Stimulated activated CD4-positive, alpha-beta T cell treated with anti-CD3 and anti-CD28 coated beads, Interleukin-2, amount 100 ng/mL, for 48 hours (primary cell): Measurements from ENCODE around the gene TOR1B.
A peak's percentile ranks its signal among the peaks of the same experiment; 100 is the strongest.
"Not testable (repeated sequence)": the region's sequence is repeated elsewhere in the genome, so short reads cannot be mapped to it uniquely, and the experiment has no call there.

Experiments
- DNase-seq, 2 donors: peaks; one replicate each; pipeline ENCODE4 v3.0.0-alpha.2; 2020

The TOR1B gene

GRCh38 chr9:129802833-129803675 is at the start of gene TOR1B:
Gene TOR1B, plus strand, starts transcription at chr9:129803184. Its CDS starts 29 bp downstream, at chr9:129803213.
- peak; percentile 89 to 93 for DNase-seq

DNA sequence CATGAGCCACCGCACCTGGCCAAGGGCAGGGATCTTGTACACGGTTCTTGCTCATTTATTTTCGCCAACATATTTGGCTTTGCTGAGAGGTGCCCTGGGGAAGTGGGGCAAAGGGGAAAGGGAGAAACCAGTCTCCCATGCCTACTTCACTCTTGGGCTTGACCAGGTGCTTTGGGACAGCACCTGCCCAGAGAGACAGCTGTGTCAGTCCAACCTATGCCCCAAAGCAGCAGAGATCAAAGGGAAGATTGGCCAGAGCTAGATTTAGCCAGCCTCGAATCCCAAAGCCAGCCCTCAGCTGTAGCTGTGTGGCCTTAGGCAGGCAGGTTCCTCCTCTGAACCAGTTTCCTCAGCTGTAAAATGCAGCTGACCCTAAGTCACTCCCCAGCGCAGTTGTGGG is 47.8 kb upstream of the TOR1B start:
- no peak for DNase-seq

GRCh38 chr9:129756191-129756590 is 46.8 kb upstream of the TOR1B start:
- DNase-seq, result no peak

GRCh38 chr9:129757045-129757444 is 45.9 kb upstream of the TOR1B start:
- DNase-seq, result no peak

DNA sequence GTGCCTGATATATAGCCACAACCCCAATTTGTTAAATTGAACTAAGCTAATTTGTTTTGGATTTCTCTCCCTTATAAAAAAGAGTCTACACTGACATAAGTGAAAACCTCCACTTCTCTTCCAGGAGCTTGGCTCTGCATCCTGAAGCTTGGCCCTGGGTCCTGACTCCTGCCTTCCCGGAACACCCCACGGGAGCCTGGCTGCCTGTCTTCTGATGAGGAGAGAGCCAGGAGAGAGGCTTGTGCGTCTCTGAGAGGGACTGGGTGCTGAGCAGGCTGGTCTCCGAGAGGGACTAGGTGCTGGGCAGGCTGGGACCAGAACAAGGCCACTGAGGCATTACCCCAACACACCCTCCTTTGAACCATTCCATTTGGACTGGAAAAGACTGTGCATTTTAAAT is 43.7 kb upstream of the TOR1B start:
- no peak for DNase-seq

GRCh38 chr9:129759804-129760502 is 43.0 kb upstream of the TOR1B start:
- DNase-seq, result no peak

- not testable (repeated sequence) for DNase-seq
Measured at GRCh38 chr9:129760784-129761183, 42.2 kb upstream of the TOR1B start.

GRCh38 chr9:129761293-129761900 is 41.6 kb upstream of the TOR1B start:
- no peak for DNase-seq

DNA sequence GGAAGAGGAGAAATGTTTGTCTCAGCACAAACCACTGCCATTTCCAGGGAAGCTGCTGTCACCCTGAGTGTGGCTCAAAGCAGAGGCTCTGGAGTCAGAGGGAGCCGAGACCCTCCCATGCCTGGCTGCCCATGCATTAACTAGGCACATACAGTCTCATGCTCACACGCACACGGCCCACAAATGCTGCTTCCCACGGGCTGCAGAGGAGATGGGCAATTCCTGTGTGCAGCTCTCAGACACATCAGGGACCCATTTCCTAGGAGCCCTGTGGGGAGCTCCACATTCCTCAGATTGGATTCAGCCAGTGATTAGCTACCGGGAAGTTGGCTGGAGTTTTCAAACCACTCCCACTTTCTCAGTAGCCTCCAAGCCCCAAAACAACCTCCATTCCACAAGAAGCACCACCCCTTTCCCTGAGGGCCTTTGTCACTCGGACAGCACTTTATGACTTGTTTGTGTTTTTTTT is 41.0 kb upstream of the TOR1B start:
- DNase-seq, result no peak

DNA sequence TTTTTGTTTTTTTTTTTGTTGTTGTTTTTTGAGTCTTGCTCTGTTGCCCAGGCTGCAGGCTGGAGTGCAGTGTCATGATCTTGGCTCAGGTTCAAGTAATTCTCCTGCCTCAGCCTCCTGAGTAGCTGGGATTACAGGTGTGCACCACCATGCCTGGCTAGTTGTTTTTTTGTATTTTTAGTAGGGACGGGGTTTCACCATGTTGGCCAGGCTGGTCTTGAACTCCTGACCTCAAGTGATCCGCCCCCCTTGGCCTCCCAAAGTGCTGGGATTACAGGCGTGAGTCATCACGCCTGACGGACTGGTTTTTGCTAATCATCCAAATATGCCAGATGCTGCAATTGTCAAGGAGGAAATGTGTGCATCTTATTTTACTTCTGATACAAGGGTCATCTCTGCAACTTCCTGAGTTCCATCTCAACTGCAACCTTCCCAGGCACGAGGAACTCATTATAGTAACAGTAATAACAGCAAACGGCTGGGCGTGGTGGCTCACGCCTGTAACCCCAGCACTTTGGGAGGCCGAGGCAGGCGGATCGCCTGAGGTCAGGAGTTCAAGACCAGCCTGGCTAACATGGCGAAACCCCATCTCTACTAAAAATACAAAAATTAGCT is 40.5 kb upstream of the TOR1B start:
- DNase-seq, result not testable (repeated sequence)

DNA sequence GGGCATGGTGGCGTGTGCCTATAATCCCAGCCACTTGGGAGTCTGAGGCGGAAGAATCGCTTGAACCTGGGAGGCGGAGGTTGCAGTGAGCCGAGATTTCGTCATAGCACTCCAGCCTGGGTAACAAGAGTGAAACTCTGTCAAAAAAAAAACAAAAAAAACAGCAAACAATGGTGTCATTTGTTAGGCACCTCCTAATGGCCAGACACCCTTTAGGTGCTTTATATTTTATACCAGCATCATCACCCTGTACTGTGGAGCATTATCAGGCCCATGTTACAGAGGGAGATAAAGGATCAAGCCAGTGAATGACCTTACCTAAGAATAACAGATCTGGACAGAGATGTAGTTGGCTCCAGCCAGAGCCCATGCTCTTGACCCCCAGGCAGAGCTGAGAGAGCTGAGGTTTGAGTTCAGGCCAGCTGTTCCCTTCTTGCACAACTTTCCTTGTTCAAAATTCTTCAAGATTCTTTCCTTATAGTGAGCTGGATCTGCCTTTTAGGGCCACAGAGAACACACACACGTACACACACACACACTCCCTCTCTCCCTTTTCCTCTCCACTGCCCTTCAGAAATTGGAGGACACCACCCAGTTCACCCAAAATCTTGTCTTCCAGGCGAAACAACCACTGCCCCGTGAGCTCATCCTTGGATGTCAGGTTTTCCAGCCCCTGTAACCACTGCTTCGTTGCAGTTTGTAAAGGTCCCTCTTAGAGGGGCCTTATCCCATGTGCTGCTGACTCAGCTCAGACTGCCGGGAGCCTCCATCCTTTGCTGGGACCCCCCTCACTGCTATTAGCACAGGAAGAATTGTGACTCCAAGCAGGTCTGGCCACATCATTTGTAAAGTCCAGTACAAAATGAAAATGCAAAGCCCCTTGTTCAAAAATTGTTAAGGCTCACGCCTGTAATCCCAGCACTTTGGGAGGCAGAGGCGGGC is 39.7 kb upstream of the TOR1B start:
- no peak for DNase-seq

DNA sequence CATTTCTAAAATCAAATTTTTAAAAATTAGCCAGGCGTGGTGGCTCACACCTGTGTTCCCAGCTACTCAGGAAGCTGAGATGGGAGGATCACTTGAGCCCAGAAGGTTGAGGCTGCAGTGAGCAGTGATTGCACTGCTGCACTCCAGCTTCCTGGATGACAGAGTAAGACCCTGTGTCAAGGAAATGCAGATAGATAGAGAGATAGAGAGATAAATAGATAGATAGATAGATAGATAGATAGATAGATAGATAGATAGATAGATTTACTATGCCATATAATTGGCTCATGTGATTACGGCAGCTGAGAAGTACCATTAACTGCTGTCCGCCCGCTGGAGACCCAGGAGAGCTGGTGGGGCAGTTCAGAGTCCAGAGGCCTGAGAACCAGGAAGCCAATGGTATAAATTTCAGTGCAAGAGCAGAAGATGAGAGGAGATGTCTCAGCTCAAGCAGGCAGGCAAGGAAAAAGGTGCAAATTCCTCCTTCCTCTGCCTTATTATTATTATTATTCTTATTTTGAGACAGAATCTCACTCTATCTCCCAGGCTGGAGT is 37.1 kb upstream of the TOR1B start:
- no peak for DNase-seq

- DNase-seq, result no peak
Measured at GRCh38 chr9:129768486-129768885, 34.5 kb upstream of the TOR1B start.

DNA sequence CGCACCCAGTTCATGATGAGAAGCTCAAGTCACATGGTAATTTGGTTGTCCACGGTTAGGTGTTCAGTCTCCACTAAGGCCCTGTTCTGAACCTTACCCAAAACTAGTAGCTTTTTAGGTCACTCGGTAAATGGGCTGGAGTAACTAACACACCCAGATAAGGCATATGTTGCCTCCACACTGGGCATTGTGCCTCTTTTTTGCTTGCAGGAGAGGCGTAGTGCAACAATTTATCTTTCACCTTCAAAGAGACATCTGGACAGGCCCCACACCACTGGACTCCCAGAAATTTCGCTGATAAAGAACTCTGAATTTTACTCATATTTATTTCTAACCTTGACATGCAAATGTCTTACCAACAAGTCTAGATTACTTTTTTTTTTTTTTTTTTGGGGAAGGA is 33.3 kb upstream of the TOR1B start:
- no peak for DNase-seq

DNA sequence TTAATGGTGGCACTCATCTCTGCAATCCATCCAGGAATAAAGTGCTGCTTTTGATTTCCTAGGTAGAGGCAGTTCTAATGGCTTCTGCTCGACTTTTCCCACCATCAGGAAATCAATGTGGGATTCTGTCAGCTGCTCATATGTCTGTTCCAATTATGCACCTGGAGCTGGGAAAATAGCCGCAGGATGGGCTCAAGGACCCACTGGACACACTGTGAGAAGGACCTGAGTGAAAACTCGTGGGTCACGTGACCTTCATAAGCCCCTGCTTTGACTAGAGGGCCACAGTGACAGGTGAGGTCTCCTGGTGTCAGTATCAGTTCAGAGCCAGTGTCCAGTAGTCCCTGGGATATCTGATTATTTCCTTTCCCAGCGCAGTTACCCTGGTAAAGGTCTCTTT is 32.2 kb upstream of the TOR1B start:
- DNase-seq, result no peak

- no peak for DNase-seq
Measured at GRCh38 chr9:129773262-129774048, 29.5 kb upstream of the TOR1B start.

DNA sequence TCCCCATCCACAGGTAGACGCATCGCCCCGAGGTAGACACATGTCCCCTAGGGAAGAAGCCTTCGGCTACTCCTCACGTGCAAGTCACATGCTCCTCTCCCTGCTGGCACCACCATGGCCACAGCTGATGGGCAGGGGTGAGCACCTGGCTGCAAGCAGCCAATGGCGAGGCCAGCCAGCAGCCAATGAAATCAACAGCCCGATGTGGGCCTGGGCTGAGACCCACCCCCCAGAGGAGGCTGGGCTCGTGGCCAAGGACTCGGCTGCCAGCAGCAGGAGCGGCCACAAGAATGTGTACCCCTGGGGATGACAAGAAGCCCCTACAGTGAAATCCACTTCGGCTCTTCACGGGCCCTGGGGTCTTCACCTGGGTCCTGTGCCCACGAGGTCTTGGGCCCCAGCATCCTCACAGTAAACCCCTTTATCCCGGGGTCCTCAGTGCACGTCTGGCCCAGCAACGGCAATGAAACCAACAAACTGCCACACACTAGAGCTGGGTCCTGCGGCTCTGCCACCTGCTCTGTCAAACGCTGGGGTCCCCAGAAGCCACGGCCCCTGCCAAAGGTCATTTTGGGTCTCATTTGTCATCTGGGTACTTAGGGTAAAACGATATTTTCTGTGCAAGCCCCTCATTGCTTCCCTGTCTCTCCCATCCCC is 28.1 kb upstream of the TOR1B start:
- no peak for DNase-seq

DNA sequence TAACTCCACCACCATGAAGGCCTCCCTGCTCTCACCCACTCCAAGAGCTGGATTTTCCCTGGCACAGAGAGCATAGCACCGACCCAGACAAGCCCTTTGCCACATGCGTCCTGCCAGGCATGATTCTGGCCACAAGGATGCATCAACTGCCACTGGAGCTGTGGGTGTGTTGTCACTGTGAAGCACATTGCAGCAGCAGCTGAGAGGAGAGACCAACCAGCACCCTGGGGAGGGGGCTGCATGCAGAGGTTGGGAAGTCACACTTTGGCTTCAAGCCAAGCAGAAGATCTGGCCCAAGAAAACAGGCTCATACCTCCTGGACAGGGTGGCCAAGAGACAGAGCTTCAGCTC is 27.6 kb upstream of the TOR1B start:
- no peak for DNase-seq

- DNase-seq, result not testable (repeated sequence)
Measured at GRCh38 chr9:129776096-129776495, 26.9 kb upstream of the TOR1B start.

- no peak for DNase-seq
Measured at GRCh38 chr9:129776566-129776937, 26.4 kb upstream of the TOR1B start.
